Lower leg skin (tissue), 4 donors: ENCODE measurements around the gene SLC39A8. TPM values are rescaled to one million over a fixed set of nuclear protein-coding genes. Genes with fewer than 3 reads are reported as not detected.

Source experiments
- DNase-seq, 2 donors: peaks; one replicate each; pipeline ENCODE4 v3.0.0-alpha.2; 2019; ENCODE audit warnings: low spot score in 2 of 2
- H3K4me3 ChIP-seq: fragments of 200-600 bp; sonication (generic); 2 replicates; pipeline ENCODE4 v1.5.1; 2017; ENCODE audit warnings: mild to moderate bottlenecking, low read depth; ENCODE audit not compliant: poor library complexity, severe bottlenecking
- POLR2A ChIP-seq, 2 donors: fragments of 450-650 bp; IDR thresholded peaks; one replicate each; pipeline ENCODE4 v1.6.1; 2016 to 2017; ENCODE audit warnings: antibody characterized with exemption in 2 of 2, mild to moderate bottlenecking in 1 of 2, moderate library complexity in 1 of 2
- WGBS, 2 donors: methylation state at CpG; one replicate each; pipeline ENCODE4 v1.1.5; 2018; 5-methylcytosine and 5-hydroxymethylcytosine counted together
- intact Hi-C: fragments of 100-400 bp; cut with DNase I; formaldehyde crosslinking; loops from one replicate; pipeline ENCODE4 v1.15.0; 2023; ENCODE audit warnings: low total_unique reads
- total RNA-seq, 4 donors: library from RNA; depleted of rRNA; stranded (reverse); fragments of >200 nt; gene quantifications; one replicate each; pipeline ENCODE4 v1.1.0, GENCODE V29; 2016
- TF ChIP-seq, protein P1 (sequence below), 3 donors: fragments of 450-650 bp; IDR thresholded peaks; one replicate each; pipeline ENCODE4 v1.5.1; 2016; ENCODE audit warnings: antibody characterized with exemption in 3 of 3, mild to moderate bottlenecking in 3 of 3, moderate library complexity in 2 of 3

Gene SLC39A8
- total RNA-seq, 4 donors from 2014 or later, result 11.0 to 34.0 (median 21.8) TPM

DNA sequence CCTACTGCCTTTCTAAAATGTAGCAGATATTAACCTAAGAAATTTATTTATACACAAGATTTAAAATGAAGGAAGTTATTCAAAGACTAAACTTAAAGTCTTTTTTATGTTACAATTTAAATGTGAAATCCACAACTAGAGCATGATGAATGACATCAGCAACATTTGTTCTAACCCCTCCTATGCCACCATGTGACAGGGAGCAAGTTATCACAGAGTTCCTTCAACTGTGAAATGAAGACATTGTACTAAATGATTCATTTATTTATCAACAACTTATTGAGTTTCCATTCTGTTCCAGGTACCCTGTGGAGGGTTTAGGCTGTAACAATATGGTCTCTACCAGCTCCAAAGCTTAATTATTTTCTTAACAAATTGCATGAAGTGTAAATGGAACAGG lies 76.9 kb downstream of the SLC39A8 start:
- no peak for TF ChIP-seq POLR2A (IDR thresholded peaks at IDR 0.05)
- TF ChIP-seq, protein P1, sequence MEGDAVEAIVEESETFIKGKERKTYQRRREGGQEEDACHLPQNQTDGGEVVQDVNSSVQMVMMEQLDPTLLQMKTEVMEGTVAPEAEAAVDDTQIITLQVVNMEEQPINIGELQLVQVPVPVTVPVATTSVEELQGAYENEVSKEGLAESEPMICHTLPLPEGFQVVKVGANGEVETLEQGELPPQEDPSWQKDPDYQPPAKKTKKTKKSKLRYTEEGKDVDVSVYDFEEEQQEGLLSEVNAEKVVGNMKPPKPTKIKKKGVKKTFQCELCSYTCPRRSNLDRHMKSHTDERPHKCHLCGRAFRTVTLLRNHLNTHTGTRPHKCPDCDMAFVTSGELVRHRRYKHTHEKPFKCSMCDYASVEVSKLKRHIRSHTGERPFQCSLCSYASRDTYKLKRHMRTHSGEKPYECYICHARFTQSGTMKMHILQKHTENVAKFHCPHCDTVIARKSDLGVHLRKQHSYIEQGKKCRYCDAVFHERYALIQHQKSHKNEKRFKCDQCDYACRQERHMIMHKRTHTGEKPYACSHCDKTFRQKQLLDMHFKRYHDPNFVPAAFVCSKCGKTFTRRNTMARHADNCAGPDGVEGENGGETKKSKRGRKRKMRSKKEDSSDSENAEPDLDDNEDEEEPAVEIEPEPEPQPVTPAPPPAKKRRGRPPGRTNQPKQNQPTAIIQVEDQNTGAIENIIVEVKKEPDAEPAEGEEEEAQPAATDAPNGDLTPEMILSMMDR (IDR thresholded peaks at IDR 0.05), result no peak
- DNase-seq, result no peak
- H3K4me3 ChIP-seq, result no peak overlapping the region
- intact Hi-C loops, result no loop called here

DNA sequence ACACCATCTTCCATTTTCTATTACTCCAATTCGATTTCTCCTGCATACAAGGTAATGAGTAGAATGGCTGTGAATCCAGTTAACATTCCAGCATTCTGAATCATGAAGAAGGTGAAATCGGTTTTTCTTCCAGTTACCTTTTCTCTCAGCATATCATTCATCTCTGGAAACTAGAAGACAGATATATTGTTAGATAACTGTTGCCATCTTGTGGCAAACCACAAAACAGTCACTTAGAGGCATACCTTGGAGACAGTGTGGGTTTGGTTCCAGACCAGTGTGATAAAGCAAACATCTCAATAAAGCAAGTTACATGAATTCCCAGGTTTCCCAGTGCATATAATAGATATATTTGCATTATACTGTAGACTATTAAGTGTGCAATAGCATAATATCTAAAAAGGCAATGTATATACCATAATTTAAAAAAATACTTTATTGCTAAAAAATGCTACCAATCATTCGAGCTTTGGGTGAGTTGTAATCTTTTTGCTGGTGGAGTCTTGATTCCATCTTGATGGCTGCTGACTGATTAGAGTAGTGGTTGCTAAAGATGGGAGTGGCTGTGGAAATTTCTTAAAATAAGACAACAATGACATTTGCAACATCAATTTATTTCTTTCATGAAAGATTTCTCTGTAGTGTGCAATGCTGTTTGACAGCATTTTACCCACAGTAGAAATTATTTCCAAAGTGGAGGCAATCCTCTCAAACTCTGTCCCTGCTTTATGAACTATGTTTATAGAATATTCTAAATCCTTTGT lies 82.1 kb downstream of the SLC39A8 start:
- TF ChIP-seq, protein P1 (IDR thresholded peaks at IDR 0.05), result no peak
- no peak for TF ChIP-seq POLR2A (IDR thresholded peaks at IDR 0.05)
- intact Hi-C loops, result no loop called here

GRCh38 chr4:102259702-102260101 lies 85.6 kb downstream of the SLC39A8 start:
- intact Hi-C loops, result no loop called here
- no peak overlapping the region for H3K4me3 ChIP-seq
- DNase-seq, result no peak
- TF ChIP-seq, protein P1 (IDR thresholded peaks at IDR 0.05), result no peak
- TF ChIP-seq POLR2A (IDR thresholded peaks at IDR 0.05), result no peak
- 98 to 100% methylated on average over 1 of the region's 1 CpG for whole genome bisulfite sequencing, 2 donors

More for the DNA sequence above, 82.1 kb downstream of the SLC39A8 start:
- H3K4me3 ChIP-seq, result no peak overlapping the region
- WGBS, 2 donors, result 40 to 42% methylated on average over 3 of the region's 3 CpGs
- no peak for DNase-seq

- TF ChIP-seq POLR2A (IDR thresholded peaks at IDR 0.05), result no peak
- TF ChIP-seq, protein P1 (IDR thresholded peaks at IDR 0.05), result no peak
- WGBS, 2 donors, result 71 to 72% methylated on average over 3 of the region's 3 CpGs
- intact Hi-C loops, result no loop called here
- no peak overlapping the region for H3K4me3 ChIP-seq
- no peak for DNase-seq
Observed at GRCh38 chr4:102259081-102259480, 86.2 kb downstream of the SLC39A8 start.

DNA sequence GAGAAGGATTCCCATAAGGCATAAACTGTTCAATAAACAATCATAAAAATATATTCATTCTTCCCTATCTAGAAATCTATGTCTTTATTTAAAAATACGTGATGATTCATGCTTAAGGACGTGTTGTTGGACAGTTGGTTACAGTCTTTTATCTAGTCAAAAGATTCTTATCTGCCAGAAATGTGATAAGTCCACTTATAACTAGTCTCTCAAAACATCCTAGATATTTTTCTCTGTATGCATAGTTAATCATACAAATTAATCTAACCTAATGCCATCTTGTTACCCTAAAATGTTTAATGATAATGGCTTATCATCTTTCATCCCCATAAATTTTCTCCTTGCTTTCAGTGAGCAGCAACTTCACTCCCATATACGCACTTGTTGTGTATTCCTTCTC lies 89.0 kb downstream of the SLC39A8 start:
- intact Hi-C loops, result no loop called here
- WGBS, 2 donors, result 56 to 67% methylated on average over 3 of the region's 3 CpGs
- no peak for TF ChIP-seq POLR2A (IDR thresholded peaks at IDR 0.05)
- TF ChIP-seq, protein P1 (IDR thresholded peaks at IDR 0.05), result no peak
- no peak overlapping the region for H3K4me3 ChIP-seq
- DNase-seq, result no peak

DNA sequence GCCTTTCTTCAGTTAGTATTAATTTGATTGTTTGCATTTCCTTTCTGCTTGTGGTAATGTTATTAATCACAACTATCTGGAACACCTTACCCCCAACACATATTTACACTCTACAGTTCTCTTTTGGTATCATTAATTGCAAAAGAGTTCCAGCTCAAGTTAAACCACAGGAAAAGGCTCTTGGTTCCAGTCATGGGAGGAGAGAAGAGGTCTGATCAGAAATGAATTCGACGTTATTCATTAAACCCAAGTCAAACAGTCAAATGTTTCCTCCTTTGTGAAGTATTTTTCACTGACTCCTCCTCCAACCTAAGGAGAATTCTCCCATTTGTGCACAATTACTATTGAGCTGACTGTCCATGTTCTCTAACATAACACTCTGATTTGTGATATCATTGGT lies 91.4 kb downstream of the SLC39A8 start:
- no peak for DNase-seq
- WGBS, 2 donors, result 83 to 85% methylated on average over 2 of the region's 2 CpGs
- TF ChIP-seq, protein P1 (IDR thresholded peaks at IDR 0.05), result no peak
- TF ChIP-seq POLR2A (IDR thresholded peaks at IDR 0.05), result no peak
- intact Hi-C loops, result no loop called here
- H3K4me3 ChIP-seq, result no peak overlapping the region
